Activated T-cell treated with anti-CD3 and anti-CD28 coated beads, Interleukin-2, amount 50 U/mL, for 24 hours (primary cell): ENCODE results near the gene APLP1.
A peak's percentile ranks its signal among the peaks of the same experiment; 100 is the strongest.
"Not testable (repeated sequence)": the region's sequence is repeated elsewhere in the genome, so short reads cannot be mapped to it uniquely, and the experiment has no call there.

Source experiments
- DNase-seq: peaks from one replicate; pipeline ENCODE4 v3.0.0-alpha.2; 2020
- H3K27ac Mint-ChIP-seq: 2 replicates; pipeline ENCODE4 v1.8.0; 2020; ENCODE audit warnings: mild to moderate bottlenecking, mixed read lengths
- H3K27me3 Mint-ChIP-seq: 2 replicates; pipeline ENCODE4 v1.8.0; 2020; ENCODE audit warnings: mixed read lengths
- H3K36me3 Mint-ChIP-seq: 2 replicates; pipeline ENCODE4 v1.8.0; 2020; ENCODE audit warnings: low read depth, mixed read lengths
- H3K4me1 Mint-ChIP-seq: 2 replicates; pipeline ENCODE4 v1.8.0; 2020; ENCODE audit warnings: low read depth, mixed read lengths
- H3K4me3 Mint-ChIP-seq: 2 replicates; pipeline ENCODE4 v1.8.0; 2020; ENCODE audit warnings: mild to moderate bottlenecking, moderate library complexity, mixed read lengths
- H3K9me3 Mint-ChIP-seq: 2 replicates; pipeline ENCODE4 v1.8.0; 2020; ENCODE audit warnings: mixed read lengths

APLP1 gene

GRCh38 chr19:35868172-35868822, at the start of gene APLP1:
Gene APLP1, plus strand, starts transcription at chr19:35868574. Its CDS starts 63 bp downstream, at chr19:35868637.
- Mint-ChIP-seq H3K27ac (no peak within 1 kb of the TSS), H3K36me3 (no peaks in the 10 kb centered on the region), H3K27me3 (peaks cover 58% of the 10 kb centered on the region), H3K4me3 (peak within 1 kb of the TSS; percentile 45), H3K4me1 (peaks cover 14% of the 10 kb centered on the region), H3K9me3 (no peaks in the 10 kb centered on the region)
- peak; percentile 85 for DNase-seq

GRCh38 chr19:35822579-35822978, 45.8 kb upstream of the APLP1 start:
- Mint-ChIP-seq H3K27ac (no peak overlapping the region), H3K27me3 (peaks cover 39% of the 10 kb centered on the region), H3K4me1 (peaks cover 3% of the 10 kb centered on the region), H3K4me3 (no peak overlapping the region), H3K9me3 (no peaks in the 10 kb centered on the region), H3K36me3 (no peaks in the 10 kb centered on the region)
- DNase-seq, result no peak

- peaks cover 40% of the 10 kb centered on the region for H3K27me3 Mint-ChIP-seq
- DNase-seq, result no peak
- no peak overlapping the region for H3K27ac Mint-ChIP-seq
- H3K4me3 Mint-ChIP-seq, result no peak overlapping the region
- no peaks in the 10 kb centered on the region for H3K9me3 Mint-ChIP-seq
- no peaks in the 10 kb centered on the region for H3K36me3 Mint-ChIP-seq
- peaks cover 3% of the 10 kb centered on the region for H3K4me1 Mint-ChIP-seq
Measured at GRCh38 chr19:35824150-35824549, 44.2 kb upstream of the APLP1 start.

- no peak overlapping the region for H3K27ac Mint-ChIP-seq
- H3K4me3 Mint-ChIP-seq, result no peak overlapping the region
- no peaks in the 10 kb centered on the region for H3K4me1 Mint-ChIP-seq
- no peaks in the 10 kb centered on the region for H3K9me3 Mint-ChIP-seq
- no peaks in the 10 kb centered on the region for H3K36me3 Mint-ChIP-seq
- peak; percentile 59 for DNase-seq
- H3K27me3 Mint-ChIP-seq, result peaks cover 57% of the 10 kb centered on the region
Measured at GRCh38 chr19:35828692-35829301, 39.6 kb upstream of the APLP1 start.

DNA sequence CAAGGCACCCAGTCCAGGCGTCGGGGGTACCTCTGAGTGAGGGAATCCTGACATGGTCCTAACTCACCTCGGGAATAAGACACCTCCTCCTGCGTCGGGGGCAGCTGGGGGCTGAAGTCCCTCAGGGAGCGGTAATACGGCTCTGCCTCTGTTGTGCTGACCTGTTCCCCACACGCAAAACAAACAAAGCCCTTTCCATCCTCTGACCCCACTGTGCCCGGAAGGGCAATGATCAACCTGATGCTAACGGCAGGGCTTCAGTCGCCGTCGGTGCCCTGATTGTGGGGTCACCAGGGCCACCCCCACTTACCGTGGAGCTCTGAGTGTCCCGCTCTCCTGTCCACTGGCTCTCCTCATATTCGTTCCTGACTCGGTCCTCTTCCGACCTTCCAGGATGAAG, 37.4 kb upstream of the APLP1 start:
- no peaks in the 10 kb centered on the region for H3K36me3 Mint-ChIP-seq
- no peak overlapping the region for H3K27ac Mint-ChIP-seq
- H3K27me3 Mint-ChIP-seq, result peaks cover 61% of the 10 kb centered on the region
- H3K4me1 Mint-ChIP-seq, result no peaks in the 10 kb centered on the region
- no peaks in the 10 kb centered on the region for H3K9me3 Mint-ChIP-seq
- DNase-seq, result no peak
- no peak overlapping the region for H3K4me3 Mint-ChIP-seq

GRCh38 chr19:35832054-35832453, 36.3 kb upstream of the APLP1 start:
- no peaks in the 10 kb centered on the region for H3K36me3 Mint-ChIP-seq
- no peak for DNase-seq
- no peak overlapping the region for H3K27ac Mint-ChIP-seq
- peaks cover 64% of the 10 kb centered on the region for H3K27me3 Mint-ChIP-seq
- H3K4me3 Mint-ChIP-seq, result no peak overlapping the region
- H3K9me3 Mint-ChIP-seq, result no peaks in the 10 kb centered on the region
- no peaks in the 10 kb centered on the region for H3K4me1 Mint-ChIP-seq

DNA sequence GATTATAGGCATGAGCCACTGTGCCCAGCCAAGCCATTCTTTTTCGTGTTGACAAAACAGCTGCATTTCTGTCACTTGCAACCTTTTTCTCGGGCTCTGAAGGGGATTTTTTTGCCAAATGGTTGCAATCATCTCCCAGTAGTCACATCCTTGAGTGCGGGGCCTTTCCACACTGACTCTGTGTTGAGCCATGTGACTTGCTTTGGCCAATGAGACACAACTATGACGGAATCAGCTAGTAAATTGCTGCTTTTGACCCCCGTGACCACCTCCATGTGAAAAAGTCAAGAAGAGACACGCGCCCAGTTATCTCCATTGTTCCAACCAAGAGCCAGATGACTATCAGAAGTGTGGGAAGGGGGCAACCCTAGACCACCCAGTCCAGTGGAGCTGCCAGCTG, 34.4 kb upstream of the APLP1 start:
- Mint-ChIP-seq H3K27me3 (peaks cover 54% of the 10 kb centered on the region), H3K9me3 (peaks cover 2% of the 10 kb centered on the region), H3K36me3 (no peaks in the 10 kb centered on the region), H3K4me3 (no peak overlapping the region), H3K27ac (no peak overlapping the region), H3K4me1 (no peaks in the 10 kb centered on the region)
- DNase-seq, result no peak

DNA sequence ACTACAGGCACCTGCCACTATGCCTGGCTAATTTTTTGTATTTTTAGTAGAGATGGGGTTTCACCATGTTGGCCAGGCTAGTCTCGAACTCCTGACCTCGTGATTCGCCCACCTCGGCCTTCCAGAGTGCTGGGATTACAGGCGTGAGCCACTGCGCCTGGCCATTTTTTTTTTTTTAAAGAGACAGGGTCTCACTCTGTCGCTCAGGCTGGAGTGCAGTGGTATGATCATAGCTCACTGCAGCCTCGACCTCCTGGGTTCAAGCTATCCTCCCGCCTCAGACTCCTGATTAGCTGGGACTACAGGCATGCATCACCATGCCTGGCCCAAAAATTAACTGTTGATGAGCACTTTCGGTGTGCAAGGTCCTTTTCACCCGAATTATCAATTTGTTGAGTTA, 32.3 kb upstream of the APLP1 start:
- not testable (repeated sequence) for H3K4me1 Mint-ChIP-seq, H3K9me3 Mint-ChIP-seq, DNase-seq, H3K4me3 Mint-ChIP-seq, H3K27ac Mint-ChIP-seq, H3K36me3 Mint-ChIP-seq
- H3K27me3 Mint-ChIP-seq, result peaks cover 37% of the 10 kb centered on the region

DNA sequence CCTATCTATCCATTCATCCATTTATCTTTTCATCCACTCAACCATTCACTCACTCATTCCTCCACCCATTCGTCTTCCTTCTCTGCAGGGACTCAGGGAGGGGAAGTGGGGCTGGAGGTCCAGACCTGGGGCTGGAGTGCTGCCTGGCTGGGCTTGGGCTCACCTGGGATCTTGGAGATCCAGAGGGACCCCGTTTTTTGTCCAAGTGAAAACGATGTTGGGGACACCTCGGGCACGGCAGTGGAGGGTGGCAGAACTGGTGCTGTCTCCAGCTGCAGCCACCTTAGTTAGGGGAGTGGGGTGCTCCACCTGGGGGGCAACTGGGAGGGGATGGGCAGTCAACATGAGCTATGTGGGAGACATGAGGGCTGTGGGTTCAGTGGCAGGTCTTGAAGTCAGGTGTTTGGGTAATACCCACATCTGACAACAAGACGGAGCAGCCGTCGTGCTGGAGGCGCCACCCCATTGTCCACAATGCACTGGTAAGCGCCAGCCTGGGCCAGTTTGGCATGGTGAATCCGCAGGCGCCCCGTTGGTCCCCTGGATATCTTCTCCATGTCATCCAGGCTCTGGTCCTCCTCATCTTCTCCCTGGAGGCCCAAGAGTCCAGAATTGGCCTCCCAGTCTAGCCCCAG, 26.3 kb upstream of the APLP1 start:
- DNase-seq, result no peak
- H3K27ac Mint-ChIP-seq, result no peak overlapping the region
- H3K4me3 Mint-ChIP-seq, result no peak overlapping the region
- peaks cover 19% of the 10 kb centered on the region for H3K4me1 Mint-ChIP-seq
- peaks cover 3% of the 10 kb centered on the region for H3K9me3 Mint-ChIP-seq
- H3K27me3 Mint-ChIP-seq, result peaks cover 58% of the 10 kb centered on the region
- no peaks in the 10 kb centered on the region for H3K36me3 Mint-ChIP-seq

GRCh38 chr19:35842666-35843272, 25.6 kb upstream of the APLP1 start:
- Mint-ChIP-seq H3K4me3 (no peak overlapping the region), H3K27me3 (peaks cover 58% of the 10 kb centered on the region), H3K36me3 (no peaks in the 10 kb centered on the region), H3K4me1 (peaks cover 19% of the 10 kb centered on the region), H3K9me3 (peaks cover 3% of the 10 kb centered on the region), H3K27ac (no peak overlapping the region)
- DNase-seq, result no peak

GRCh38 chr19:35843676-35844481, 24.5 kb upstream of the APLP1 start:
- peaks cover 3% of the 10 kb centered on the region for H3K9me3 Mint-ChIP-seq
- no peaks in the 10 kb centered on the region for H3K36me3 Mint-ChIP-seq
- no peak overlapping the region for H3K27ac Mint-ChIP-seq
- no peak overlapping the region for H3K4me3 Mint-ChIP-seq
- peaks cover 69% of the 10 kb centered on the region for H3K27me3 Mint-ChIP-seq
- peaks cover 19% of the 10 kb centered on the region for H3K4me1 Mint-ChIP-seq
- DNase-seq, result no peak

DNA sequence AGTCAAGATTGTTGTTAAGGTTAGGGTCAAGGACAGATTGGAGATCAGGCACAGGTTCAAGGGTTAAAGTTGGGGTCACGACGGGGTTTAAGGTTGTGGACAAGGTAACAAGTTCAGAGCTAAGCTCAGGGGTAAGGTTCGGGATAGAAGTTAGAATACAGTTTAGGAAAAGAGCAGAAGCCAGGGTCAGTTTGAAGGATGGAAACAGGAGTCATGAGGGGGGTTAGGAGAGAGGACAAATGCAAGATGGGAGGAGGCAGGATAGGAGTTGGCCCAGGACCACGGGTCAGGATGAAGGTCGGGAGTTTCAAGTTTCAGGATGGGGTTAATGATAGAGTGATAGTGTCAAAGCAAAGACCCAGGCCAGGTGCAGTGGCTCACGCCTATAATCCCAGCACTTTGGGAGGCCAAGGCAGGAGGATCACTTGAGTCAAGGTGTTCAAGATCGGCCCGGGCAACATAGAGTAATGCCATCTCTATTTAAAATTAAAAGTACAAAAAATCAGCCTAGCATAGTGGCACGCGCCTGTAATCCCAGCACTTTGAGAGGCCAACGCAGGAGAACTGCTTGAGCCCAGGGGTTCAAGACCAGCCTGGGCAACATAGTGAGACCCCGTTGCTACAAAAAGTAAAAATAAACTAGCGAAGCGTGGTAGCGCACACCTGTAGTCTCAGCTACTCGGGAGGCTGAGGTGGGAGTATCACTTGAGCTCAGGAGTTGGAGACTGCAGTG, 23.7 kb upstream of the APLP1 start:
- Mint-ChIP-seq H3K27me3 (peaks cover 75% of the 10 kb centered on the region), H3K27ac (no peak overlapping the region), H3K4me3 (peak overlapping the region; percentile 49), H3K36me3 (no peaks in the 10 kb centered on the region), H3K9me3 (no peaks in the 10 kb centered on the region), H3K4me1 (peaks cover 19% of the 10 kb centered on the region)
- DNase-seq, result no peak

DNA sequence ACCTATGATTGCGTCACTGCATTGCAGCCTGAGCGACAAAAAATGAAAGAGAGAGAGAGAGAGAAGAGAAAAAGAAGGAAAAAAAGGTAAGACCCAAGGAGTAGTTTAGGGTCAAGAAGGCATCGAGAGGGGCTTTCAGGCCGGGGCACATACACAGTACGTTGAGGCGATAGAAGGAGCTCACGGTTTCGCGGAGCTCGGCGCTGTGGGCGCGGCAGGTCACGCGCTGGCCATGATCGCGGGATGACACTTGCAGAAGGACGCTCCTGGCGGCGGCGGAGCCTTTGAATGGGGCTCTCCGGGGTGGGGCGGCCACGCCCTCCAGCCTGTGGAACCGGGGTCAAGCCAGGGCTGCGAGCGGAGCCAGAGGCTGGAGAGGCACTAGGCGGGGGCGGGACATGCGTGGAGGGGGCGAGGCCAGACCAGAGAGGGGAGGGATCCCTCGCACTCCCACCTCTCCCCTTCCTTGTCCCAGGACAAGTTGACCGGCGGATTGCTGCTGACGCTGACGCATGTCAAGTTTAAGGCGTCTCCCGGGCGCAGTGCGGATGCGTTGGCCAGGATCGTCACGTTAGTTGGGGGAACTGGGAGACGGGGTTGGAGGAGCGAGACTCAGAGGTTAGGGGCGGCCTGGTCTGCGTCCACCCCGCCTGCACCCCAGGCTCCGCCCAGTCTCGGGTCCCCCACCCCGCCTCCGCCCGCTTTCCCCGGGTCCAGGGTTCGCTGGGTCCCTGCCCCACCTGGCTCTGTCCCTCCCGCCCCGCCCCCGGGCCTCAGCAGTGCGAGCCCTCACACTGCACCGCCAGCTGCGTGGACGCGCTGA, 22.9 kb upstream of the APLP1 start:
- no peak overlapping the region for H3K27ac Mint-ChIP-seq
- no peak for DNase-seq
- peaks cover 19% of the 10 kb centered on the region for H3K4me1 Mint-ChIP-seq
- no peaks in the 10 kb centered on the region for H3K9me3 Mint-ChIP-seq
- peak overlapping the region; percentile 49 for H3K4me3 Mint-ChIP-seq
- H3K36me3 Mint-ChIP-seq, result no peaks in the 10 kb centered on the region
- H3K27me3 Mint-ChIP-seq, result peaks cover 75% of the 10 kb centered on the region
